C1 segment of cervical spinal cord (tissue), 14 donors: ENCODE data around the gene CLK4.
A peak's percentile ranks its signal among the peaks of the same experiment; 100 is the strongest.

Experiments
- DNase-seq, 14 donors: peaks; one replicate each; lab custom pipeline; 2025; lab: John Stamatoyannopoulos, UW

Gene CLK4

GRCh38 chr5:178637356-178638074 is 10.7 kb upstream of the CLK4 start:
- DNase-seq: no peak

DNA sequence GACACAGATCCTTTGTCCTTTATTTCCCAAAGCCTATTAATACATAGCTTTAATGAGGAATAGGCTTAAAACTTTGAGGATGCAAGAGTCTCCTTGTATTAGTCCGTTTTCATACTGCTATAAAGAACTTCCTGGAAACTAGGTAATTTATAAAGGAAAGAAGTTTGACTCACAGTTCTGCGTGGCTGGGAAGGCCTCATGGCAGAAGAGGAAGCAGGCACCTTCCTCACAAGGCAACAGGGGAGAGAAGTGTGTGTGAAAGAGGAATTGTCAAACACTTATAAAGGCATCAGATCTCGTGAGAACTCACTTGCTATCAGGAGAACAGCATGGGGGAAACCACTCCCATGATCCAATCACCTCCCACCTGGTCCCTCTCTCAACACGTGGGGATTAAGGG is 5.4 kb upstream of the CLK4 start:
- DNase-seq: no peak

- DNase-seq: no peak
Measured at GRCh38 chr5:178630951-178631350, 4.1 kb upstream of the CLK4 start.

DNA sequence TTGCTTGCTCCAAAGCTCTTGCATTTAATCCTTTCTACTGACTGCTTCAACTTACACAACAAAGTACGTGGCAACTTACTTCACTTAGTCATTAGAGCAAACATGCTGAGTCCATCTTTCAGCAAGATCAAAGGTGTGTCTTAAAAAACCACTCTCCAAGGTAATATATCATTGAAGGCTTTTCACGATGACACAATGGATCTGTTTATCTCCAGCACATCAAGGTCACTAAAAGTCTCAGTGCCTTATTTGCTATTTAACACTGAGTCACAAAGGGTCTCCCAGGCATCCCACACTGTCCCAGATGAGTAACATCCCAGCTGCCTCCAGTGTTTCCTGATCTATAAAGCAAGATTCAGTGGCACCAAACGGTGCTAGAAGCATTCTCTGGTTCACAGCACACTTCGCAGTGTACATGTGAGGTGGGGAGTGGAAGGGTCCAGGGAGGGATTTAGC is 3.7 kb upstream of the CLK4 start:
- no peak for DNase-seq

- no peak for DNase-seq
Measured at GRCh38 chr5:178627259-178627598, 379 bp upstream of the CLK4 start.

GRCh38 chr5:178625679-178626483 is 969 bp downstream of the CLK4 start:
- DNase-seq: peak in 2 of 14 donors; percentile 35 to 47

- no peak for DNase-seq
Measured at GRCh38 chr5:178624631-178625546, 2.0 kb downstream of the CLK4 start.

DNA sequence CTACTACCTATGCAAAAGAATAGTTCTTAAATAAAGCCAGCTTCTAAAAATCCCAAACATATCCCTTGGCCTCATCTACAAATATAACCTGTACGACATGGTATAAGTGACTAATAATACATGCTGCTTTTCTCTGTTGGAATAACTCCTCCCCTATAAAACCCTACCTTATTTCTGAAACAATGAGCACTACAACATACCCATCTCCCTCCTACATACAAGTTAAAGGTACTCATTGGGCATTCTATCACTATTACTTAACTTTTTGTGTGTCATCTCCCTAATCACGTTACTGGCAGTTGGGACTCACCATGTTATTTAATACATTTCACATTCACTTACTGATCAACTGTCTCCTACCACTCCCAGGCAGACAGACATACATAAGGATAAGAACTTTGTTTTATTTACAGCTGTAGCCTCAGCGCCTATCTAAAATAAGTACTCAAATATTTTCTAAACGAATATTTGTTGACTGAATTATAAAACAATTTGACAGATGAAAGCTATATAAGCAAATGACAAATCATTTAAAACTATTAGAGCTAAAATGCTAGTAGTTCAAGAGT is 4.1 kb downstream of the CLK4 start:
- DNase-seq: no peak

- no peak for DNase-seq
Measured at GRCh38 chr5:178619390-178619789, 7.5 kb downstream of the CLK4 start.

- no peak for DNase-seq
Measured at GRCh38 chr5:178612299-178612698, 14.6 kb downstream of the CLK4 start.

GRCh38 chr5:178606269-178606668 is 20.6 kb downstream of the CLK4 start:
- DNase-seq: no peak

- DNase-seq: no peak
Measured at GRCh38 chr5:178605788-178606187, 21.1 kb downstream of the CLK4 start.

- DNase-seq: no peak
Measured at GRCh38 chr5:178602752-178603151, 24.1 kb downstream of the CLK4 start.

DNA sequence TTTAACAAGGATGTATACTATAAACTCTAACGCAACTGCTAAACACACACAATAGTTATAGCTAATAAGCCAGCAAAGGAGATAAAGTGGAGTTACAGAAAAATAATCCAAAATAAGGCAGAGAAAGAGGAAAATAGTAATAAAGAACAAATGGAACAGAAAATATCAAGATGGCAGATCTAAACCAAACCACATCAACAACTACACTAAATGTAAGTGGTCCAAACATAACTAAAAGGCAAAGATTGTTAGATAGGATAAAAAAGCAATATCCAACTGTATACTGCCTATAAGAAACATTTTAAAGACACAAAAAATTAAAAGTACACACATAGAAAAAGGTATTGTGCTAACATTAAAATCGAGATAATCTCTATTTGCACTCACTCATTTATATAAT is 31.1 kb downstream of the CLK4 start:
- DNase-seq: no peak

- no peak for DNase-seq
Measured at GRCh38 chr5:178595150-178595549, 31.7 kb downstream of the CLK4 start.

DNA sequence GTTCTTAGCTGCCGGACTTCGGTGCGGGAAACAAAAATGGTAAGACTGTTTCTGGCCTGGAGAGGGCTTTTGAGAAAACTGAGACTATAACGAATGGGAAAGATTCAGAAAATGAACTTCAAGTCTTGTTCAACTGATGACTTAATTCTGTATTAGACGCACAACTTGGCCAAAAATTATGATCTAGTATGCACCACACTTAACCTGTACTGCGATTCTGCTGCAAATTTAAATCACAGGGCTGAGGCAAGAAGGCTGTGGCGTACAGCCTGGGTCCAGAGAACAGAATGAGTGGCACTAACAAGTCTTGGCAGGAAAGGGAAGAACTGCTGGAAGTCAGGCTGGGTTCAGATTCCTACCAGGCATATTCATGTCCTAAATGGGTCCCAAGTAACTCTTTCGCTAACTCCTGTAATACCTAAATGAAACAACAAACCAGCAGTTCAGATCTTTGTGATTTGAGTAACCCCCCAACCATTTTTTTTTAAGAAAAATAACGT is 35.9 kb downstream of the CLK4 start:
- DNase-seq: peak in 1 of 14 donors; percentile 44

DNA sequence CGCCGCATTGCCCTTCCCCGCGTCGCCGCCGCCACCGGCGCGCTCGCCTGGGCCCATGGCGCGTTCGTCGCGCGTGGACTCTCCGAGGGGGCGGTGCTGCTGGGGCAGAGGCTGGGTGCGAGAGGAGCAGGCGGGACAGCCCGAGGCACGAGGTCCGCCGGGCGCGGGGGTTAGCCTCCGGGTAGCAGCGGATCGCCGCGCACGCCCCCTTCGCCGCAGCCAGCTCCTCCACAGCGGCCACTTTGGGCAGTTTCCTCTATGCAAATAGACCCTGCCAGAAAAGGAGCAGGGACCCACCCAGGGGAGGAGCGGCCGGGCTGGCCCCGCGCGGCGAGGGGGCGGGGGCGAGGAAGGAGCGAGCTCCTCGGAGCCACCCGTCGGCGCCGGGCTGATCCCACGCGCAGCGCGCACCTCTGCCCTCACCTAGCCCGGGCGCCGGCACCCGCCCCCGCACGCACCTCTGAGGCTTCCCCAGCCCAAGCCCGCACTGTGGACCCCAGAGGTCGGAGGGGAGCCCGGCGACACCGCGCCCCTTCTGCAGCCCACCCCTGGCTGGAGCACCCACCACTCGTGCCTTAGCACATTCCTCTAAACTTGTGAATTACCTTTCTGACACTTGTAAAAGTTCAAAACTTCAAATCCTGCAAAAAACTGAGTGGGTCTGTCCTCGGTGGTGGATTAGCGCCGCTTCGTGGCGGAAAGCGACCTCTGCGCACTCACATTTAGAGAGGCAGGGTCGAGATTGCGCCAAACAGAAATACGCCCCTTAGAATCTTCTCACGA is 36.5 kb downstream of the CLK4 start, which contains the start of gene COL23A1:
Gene COL23A1 (minus strand): TSS at position 253 of the 783 bp plus-strand sequence.
- DNase-seq: peak in 8 of 14 donors; percentile 5 to 49 (median 22)

- peak in 2 of 14 donors; percentile 32 to 49 for DNase-seq
Measured at GRCh38 chr5:178589180-178590140, 37.4 kb downstream of the CLK4 start.

- DNase-seq: no peak
Measured at GRCh38 chr5:178588769-178589168, 38.1 kb downstream of the CLK4 start.
